Astrocyte of the cerebellum (primary cell): ENCODE measurements around the gene MCFD2.

Experiments
- DNase-seq: peaks from one replicate; pipeline ENCODE4 v3.0.0-alpha.2; 2011; ENCODE audit warnings: low read depth
- H3K4me3 ChIP-seq: 2 replicates; pipeline ENCODE4 v1.5.1; 2011; ENCODE audit warnings: mild to moderate bottlenecking, low read depth, low read length, moderate library complexity
- CTCF ChIP-seq: IDR thresholded peaks from 2 replicates; pipeline ENCODE4 v1.5.1; 2012; ENCODE audit warnings: low read length, low read depth, moderate library complexity, mild to moderate bottlenecking; ENCODE audit errors: missing control alignments
- in situ Hi-C: cut with HindIII; loops from 2 replicates; pipeline ENCODE4 v1.10.0; 2017; ENCODE audit warnings: low sequenced_read_pairs

Gene MCFD2

DNA sequence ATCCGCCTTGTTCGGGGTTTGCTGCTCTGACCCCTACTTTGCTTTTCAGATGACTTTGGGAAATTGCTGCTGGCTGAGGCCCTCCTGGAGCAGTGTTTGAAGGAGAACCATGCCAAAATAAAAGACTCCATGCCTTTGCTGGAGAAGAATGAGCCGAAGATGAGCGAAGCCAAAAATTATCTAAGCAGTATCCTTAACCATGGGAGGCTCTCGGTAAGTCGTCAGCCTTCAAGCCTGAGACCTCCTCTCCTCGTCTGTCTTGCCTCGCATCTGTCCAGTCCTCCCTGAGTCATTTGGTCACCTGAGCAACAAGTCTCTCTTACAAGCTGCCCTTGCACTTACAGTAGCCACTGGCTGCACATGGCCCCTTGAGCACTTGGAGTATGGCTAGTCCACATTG lies 34.7 kb upstream of the MCFD2 start:
- no peak for TF ChIP-seq CTCF
- no peak overlapping the region for H3K4me3 ChIP-seq
- no peak for DNase-seq
- in situ Hi-C loops, result no loop called here

GRCh38 chr2:46947841-46948240 lies 32.2 kb upstream of the MCFD2 start:
- no peak for TF ChIP-seq CTCF
- DNase-seq, result no peak
- H3K4me3 ChIP-seq, result no peak overlapping the region
- in situ Hi-C loops, result no loop called here

- no peak for TF ChIP-seq CTCF
- DNase-seq, result no peak
- no peak overlapping the region for H3K4me3 ChIP-seq
- in situ Hi-C loops, result no loop called here
Observed at GRCh38 chr2:46945671-46946070, 30.1 kb upstream of the MCFD2 start.

DNA sequence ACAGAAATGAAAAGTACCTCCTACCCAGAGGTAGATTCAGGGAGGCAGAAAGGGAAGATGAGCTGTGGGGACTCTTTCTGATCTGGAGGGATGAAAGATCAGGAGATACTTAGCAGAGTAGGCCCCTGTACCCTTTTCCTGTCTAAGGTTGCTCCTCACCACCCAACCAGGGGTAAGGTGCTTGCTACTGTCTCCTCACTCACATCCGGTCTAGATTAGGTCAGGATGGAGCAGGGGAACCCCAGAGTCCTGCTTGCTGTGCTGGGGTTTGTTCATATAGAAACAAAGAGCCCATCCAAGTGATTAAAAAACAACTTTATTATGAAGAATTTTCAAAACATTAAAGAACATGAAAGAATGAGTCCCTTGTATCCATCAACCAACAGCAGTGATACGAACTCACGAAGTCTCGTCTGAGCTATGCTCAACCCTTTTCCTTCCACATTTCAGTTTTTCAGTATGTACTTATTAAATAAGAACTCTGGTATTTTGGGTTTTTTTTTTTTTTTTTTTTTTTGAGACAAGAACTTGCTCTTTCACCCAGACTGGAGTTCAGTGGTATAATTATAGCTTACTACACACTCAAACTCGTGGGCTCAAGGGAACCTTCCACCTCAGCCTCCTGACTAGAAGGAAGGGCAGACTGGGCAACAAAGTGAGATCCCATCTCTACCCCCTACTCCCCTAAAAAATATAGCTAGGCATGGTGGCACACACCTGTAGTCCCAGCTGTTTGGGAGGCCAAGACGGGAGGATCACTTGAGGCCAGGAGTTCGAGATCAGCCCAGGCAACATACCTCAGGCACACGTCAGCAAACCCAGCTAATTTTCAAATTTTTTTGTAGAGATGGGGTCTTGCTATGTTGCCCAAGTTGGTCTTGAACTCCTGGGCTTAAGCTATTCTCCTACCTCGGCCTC lies 28.5 kb upstream of the MCFD2 start:
- no peak for TF ChIP-seq CTCF
- in situ Hi-C loops, result no loop called here
- no peak for DNase-seq
- no peak overlapping the region for H3K4me3 ChIP-seq

- DNase-seq, result no peak
- no peak for TF ChIP-seq CTCF
- peak overlapping the region; percentile 93 for H3K4me3 ChIP-seq
- in situ Hi-C loops, result no loop called here
Observed at GRCh38 chr2:46942891-46943626, 27.5 kb upstream of the MCFD2 start.

DNA sequence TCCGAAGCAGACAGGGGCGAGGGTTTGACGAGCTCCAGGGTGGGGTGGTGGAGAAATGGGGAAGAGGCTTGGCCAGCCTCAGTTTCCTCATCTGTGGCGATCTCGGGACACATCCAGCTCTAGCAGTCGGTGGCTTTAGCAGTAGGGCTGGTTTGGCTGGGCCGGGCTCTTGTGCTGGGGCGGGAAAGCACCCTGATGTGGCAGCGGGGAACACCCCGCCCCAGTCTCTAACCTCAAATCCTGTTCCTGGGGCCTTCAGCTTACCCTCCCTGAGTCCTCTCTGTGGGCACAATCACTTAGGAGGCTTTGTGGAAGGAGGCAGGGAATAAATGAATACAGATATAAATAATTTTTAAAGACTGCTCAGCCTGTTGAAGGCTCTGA lies 26.5 kb upstream of the MCFD2 start:
- no peak for TF ChIP-seq CTCF
- H3K4me3 ChIP-seq, result peak overlapping the region; percentile 93
- no peak for DNase-seq
- in situ Hi-C loops, result no loop called here
